Endodermal cell (in vitro differentiated cells): ENCODE data around the gene IL36B. TPM values are rescaled to one million over a fixed set of nuclear protein-coding genes. Genes with fewer than 3 reads are reported as not detected.

Experiments used
- DNase-seq: peaks from one replicate; pipeline ENCODE4 v3.0.0-alpha.2; 2017
- H3K27ac ChIP-seq: 2 replicates; pipeline ENCODE4 v1.5.1; 2013; ENCODE audit warnings: mild to moderate bottlenecking, low read depth, low read length, moderate library complexity
- H3K27me3 ChIP-seq: 2 replicates; pipeline ENCODE4 v1.6.1; 2013; ENCODE audit warnings: mild to moderate bottlenecking, low read length, moderate library complexity; ENCODE audit not compliant: insufficient read depth, control insufficient read depth, poor library complexity, severe bottlenecking
- H3K36me3 ChIP-seq: 2 replicates; pipeline ENCODE4 v1.7.0; 2013; ENCODE audit warnings: mild to moderate bottlenecking, low read length, moderate library complexity; ENCODE audit not compliant: control insufficient read depth, insufficient read depth
- H3K4me1 ChIP-seq: one replicate; pipeline ENCODE4 v1.7.0; 2013; ENCODE audit warnings: low read length; ENCODE audit not compliant: control insufficient read depth, insufficient read depth
- H3K4me3 ChIP-seq: 2 replicates; pipeline ENCODE4 v1.5.1; 2013; ENCODE audit warnings: mild to moderate bottlenecking, low read length, moderate library complexity
- H3K9ac ChIP-seq: 2 replicates; pipeline ENCODE4 v1.6.1; 2013; ENCODE audit warnings: mild to moderate bottlenecking, low read length, moderate library complexity; ENCODE audit not compliant: poor library complexity, severe bottlenecking; ENCODE audit errors: extremely low read depth
- H3K9me3 ChIP-seq: 2 replicates; pipeline ENCODE4 v1.6.1; 2013; ENCODE audit warnings: mild to moderate bottlenecking, low read length, moderate library complexity; ENCODE audit not compliant: control insufficient read depth
- H3K27ac Mint-ChIP-seq: 2 replicates; pipeline ENCODE4 v1.8.0; 2020; ENCODE audit warnings: mixed read lengths
- H3K27me3 Mint-ChIP-seq: 2 replicates; pipeline ENCODE4 v1.8.0; 2021; ENCODE audit warnings: mild to moderate bottlenecking, mixed read lengths; ENCODE audit not compliant: insufficient read depth
- H3K36me3 Mint-ChIP-seq: 2 replicates; pipeline ENCODE4 v1.8.0; 2020; ENCODE audit warnings: low read depth, mixed read lengths
- H3K4me1 Mint-ChIP-seq: 2 replicates; pipeline ENCODE4 v1.8.0; 2020; ENCODE audit warnings: mixed read lengths
- H3K4me3 Mint-ChIP-seq: 2 replicates; pipeline ENCODE4 v1.8.0; 2020; ENCODE audit warnings: mild to moderate bottlenecking, moderate library complexity, mixed read lengths
- H3K9me3 Mint-ChIP-seq: 2 replicates; pipeline ENCODE4 v1.8.0; 2020; ENCODE audit warnings: mild to moderate bottlenecking, mixed read lengths
- WGBS, 2 experiments: methylation state at CpG; one replicate each; pipeline versions ENCODE4 v1.1.5 to v1.1.7; 2013; ENCODE audit warnings: missing lambda C conversion rate in 2 of 2, mixed read lengths in 1 of 2; ENCODE audit not compliant: insufficient coverage in 1 of 2, insufficient read length in 1 of 2; 5-methylcytosine and 5-hydroxymethylcytosine counted together
- total RNA-seq, 2 donors: library from RNA; stranded (reverse); fragmentation: NEBNext Ultra II Directional in 1 of 2; extraction: Animal tissue kit (Norgen Biotek cat#: 25700) in 1 of 2; gene quantifications; 2 replicates in 1 of 2; 3 replicates in 1 of 2; pipeline ENCODE4 v1.2.1, GENCODE V29; 2021
- TF ChIP-seq, protein P1 (sequence below): fragments of 200-600 bp; sonication (generic); conservative IDR thresholded peaks from 2 replicates; pipeline ENCODE4 v1.5.0; 2021; ENCODE audit warnings: antibody characterized with exemption, mild to moderate bottlenecking

The IL36B gene
- total RNA-seq, 2 donors from 2014 or later, result not detected

DNA sequence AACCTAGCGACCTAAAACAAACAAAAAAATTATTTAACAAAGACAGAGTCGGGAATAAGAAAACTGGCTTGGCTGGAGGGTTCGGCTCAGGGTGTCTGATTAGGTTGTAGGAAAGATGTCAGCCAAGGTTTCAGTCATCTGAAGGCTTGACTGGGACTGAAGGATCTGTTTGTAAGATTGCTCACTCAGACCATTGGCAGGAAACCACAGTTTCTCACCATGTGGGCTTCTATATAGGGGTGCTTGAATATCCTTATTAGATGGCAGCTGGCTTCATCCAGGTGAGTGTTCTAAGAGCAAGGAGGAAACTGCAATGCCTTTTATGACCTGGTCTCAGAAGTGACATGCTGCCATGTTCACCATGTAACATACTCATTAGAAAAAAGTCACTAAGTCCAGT, 999 bp upstream of the IL36B start:
- H3K9me3 Mint-ChIP-seq, result peaks cover 52% of the 10 kb centered on the region
- H3K4me3 Mint-ChIP-seq, result no peak overlapping the region
- H3K27me3 ChIP-seq, result peaks cover 3% of the 10 kb centered on the region
- no peak overlapping the region for H3K27ac ChIP-seq
- H3K36me3 Mint-ChIP-seq, result no peaks in the 10 kb centered on the region
- H3K27me3 Mint-ChIP-seq, result peaks cover 17% of the 10 kb centered on the region
- no peaks in the 10 kb centered on the region for H3K4me1 Mint-ChIP-seq
- TF ChIP-seq, protein P1, sequence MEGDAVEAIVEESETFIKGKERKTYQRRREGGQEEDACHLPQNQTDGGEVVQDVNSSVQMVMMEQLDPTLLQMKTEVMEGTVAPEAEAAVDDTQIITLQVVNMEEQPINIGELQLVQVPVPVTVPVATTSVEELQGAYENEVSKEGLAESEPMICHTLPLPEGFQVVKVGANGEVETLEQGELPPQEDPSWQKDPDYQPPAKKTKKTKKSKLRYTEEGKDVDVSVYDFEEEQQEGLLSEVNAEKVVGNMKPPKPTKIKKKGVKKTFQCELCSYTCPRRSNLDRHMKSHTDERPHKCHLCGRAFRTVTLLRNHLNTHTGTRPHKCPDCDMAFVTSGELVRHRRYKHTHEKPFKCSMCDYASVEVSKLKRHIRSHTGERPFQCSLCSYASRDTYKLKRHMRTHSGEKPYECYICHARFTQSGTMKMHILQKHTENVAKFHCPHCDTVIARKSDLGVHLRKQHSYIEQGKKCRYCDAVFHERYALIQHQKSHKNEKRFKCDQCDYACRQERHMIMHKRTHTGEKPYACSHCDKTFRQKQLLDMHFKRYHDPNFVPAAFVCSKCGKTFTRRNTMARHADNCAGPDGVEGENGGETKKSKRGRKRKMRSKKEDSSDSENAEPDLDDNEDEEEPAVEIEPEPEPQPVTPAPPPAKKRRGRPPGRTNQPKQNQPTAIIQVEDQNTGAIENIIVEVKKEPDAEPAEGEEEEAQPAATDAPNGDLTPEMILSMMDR, result no peak
- 79 to 83% methylated on average over 2 to 3 of the region's 3 CpGs for WGBS, 2 experiments
- peaks cover 31% of the 10 kb centered on the region for H3K9me3 ChIP-seq
- H3K27ac Mint-ChIP-seq, result no peak overlapping the region
- no peaks in the 10 kb centered on the region for H3K4me1 ChIP-seq
- H3K36me3 ChIP-seq, result no peaks in the 10 kb centered on the region
- H3K4me3 ChIP-seq, result no peak overlapping the region
- H3K9ac ChIP-seq, result no peak overlapping the region
- DNase-seq, result no peak

DNA sequence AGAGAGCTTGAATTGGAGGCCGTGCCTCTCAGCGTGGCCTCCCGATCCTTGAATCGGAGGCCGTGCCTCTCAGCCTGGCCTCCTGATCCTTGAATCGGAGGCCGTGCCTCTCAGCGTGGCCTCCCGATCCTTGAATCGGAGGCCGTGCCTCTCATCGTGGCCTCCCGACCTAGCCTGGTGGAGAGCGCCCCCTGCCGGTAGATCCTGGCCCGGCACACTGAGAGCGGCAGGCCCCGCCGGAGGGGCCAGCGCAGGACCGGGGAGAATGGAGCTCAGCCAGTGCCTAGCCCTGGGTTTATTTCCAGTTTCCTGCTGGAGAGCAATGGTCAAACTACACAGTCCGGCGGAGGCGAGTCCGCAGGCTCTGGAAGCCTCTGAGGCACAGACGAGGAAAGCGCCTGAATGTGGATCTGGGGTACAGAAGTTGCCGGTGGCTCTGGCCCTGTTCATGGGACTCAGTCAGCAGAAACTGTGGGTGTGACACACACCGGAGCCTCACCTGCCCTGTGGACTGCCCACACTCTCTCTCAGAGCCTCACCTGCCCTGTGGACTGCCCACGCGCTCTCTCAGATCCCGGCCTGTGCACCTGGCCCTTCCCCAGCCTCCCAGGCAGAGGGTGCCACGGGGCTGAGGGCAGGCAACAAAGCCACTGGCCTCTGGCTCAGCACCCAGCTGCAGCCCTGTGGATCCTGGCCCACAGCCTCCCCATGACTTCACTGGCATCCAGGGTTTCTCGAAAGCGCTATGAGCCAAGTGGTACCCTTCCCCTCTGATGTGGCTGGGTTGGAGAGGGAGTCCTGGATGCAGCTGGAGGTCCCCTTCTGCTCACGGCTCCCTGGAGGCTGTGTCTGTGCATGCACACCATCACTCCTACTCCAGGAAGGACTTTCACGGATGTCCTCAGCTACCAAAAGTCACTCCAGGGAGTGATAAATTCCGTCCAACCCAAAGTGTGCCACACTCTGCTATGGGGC, 1.5 kb downstream of the IL36B start:
- peaks cover 10% of the 10 kb centered on the region for H3K27me3 Mint-ChIP-seq
- Histone ChIP-seq H3K4me3 (no peak overlapping the region), H3K9ac (no peak overlapping the region), H3K4me1 (no peaks in the 10 kb centered on the region), H3K36me3 (no peaks in the 10 kb centered on the region), H3K9me3 (peaks cover 27% of the 10 kb centered on the region), H3K27ac (no peak overlapping the region), H3K27me3 (no peaks in the 10 kb centered on the region)
- H3K36me3 Mint-ChIP-seq, result no peaks in the 10 kb centered on the region
- peaks cover 50% of the 10 kb centered on the region for H3K9me3 Mint-ChIP-seq
- H3K4me3 Mint-ChIP-seq, result no peak overlapping the region
- no peaks in the 10 kb centered on the region for H3K4me1 Mint-ChIP-seq
- TF ChIP-seq, protein P1, result peak; percentile 24
- H3K27ac Mint-ChIP-seq, result no peak overlapping the region
- DNase-seq, result no peak
- WGBS, 2 experiments, result 92 to 94% methylated on average over 19 to 38 of the region's 38 CpGs

DNA sequence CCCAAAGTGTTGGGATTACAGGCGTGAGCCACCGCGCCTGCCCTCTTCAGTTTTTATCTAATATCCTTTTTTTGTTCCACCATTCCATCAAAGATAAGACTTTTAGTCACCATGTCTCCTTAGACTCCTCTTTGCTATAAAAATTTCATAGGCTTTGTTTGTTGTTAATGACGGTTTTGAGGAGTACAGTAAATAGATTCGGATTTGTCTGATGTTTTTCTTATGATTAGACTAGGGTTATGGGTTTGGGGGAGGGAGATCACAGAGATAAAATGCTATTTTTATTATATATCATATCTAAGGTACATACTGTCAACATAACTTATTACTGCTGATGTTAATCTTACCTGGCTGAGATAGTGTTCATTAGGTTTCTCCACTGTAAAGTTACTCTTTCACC, 6.2 kb downstream of the IL36B start:
- WGBS, 2 experiments, result 89% methylated on average over 5 of the region's 5 CpGs; no CpG with 5 or more reads in 1 of the 2 experiments
- H3K4me1 Mint-ChIP-seq, result no peaks in the 10 kb centered on the region
- DNase-seq, result no peak
- H3K4me3 Mint-ChIP-seq, result no peak overlapping the region
- Histone ChIP-seq H3K36me3 (no peaks in the 10 kb centered on the region), H3K4me1 (no peaks in the 10 kb centered on the region), H3K27me3 (peaks cover 7% of the 10 kb centered on the region), H3K4me3 (no peak overlapping the region), H3K9me3 (peaks cover 8% of the 10 kb centered on the region), H3K27ac (no peak overlapping the region), H3K9ac (no peak overlapping the region)
- H3K27ac Mint-ChIP-seq, result no peak overlapping the region
- H3K27me3 Mint-ChIP-seq, result peaks cover 10% of the 10 kb centered on the region
- H3K36me3 Mint-ChIP-seq, result no peaks in the 10 kb centered on the region
- TF ChIP-seq, protein P1, result no peak
- peaks cover 14% of the 10 kb centered on the region for H3K9me3 Mint-ChIP-seq
